NCI-H1105 (cell line): ENCODE data around the gene NANS.
"Not testable (repeated sequence)": the region's sequence is repeated elsewhere in the genome, so short reads cannot be mapped to it uniquely, and the experiment has no call there.

Experiments
- DNase-seq: peaks from one replicate; lab custom pipeline; 2025; lab: John Stamatoyannopoulos, UW

The NANS gene, protein sequence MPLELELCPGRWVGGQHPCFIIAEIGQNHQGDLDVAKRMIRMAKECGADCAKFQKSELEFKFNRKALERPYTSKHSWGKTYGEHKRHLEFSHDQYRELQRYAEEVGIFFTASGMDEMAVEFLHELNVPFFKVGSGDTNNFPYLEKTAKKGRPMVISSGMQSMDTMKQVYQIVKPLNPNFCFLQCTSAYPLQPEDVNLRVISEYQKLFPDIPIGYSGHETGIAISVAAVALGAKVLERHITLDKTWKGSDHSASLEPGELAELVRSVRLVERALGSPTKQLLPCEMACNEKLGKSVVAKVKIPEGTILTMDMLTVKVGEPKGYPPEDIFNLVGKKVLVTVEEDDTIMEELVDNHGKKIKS

DNA sequence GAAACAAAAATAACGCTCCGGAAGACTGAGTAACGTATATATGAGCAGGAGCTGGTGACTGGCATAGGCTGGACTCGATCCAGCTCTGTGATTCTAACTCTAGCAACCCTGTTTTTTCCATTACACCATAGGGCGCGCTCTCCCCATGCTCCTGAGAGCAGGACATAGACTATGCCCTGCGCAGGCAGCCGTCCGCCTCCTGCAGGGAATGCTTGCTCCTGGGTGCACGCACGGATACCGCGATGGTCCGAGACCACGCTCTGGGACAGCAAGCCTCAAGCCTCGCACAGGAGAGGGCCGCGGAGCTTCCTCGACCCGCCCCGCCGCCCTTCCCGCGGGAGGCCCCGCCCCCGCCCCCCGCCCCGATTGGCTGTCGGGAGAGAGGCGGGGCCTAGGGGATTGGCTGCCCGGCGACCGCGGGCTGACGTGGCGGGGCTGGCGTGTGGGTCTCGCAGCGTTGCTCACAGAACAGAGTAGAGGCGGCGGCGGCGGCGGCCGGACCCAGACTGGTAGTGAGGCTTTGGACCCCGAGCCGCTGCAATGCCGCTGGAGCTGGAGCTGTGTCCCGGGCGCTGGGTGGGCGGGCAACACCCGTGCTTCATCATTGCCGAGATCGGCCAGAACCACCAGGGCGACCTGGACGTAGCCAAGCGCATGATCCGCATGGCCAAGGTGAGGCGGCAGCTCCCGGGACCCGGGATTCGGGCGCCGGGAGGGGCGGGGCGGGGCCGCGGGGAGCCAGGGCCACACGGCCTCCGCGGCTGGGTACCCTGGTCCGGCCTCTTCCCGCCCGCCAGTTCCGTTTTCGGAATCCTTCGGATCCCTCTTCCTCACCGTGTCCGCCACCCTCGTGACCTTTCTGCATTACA is at the start of gene NANS:
Gene NANS, plus strand, starts transcription at position 464 of the 869 bp plus-strand sequence. Its CDS starts 77 bp downstream, at position 541.
- DNase-seq, result peak; percentile 69

DNA sequence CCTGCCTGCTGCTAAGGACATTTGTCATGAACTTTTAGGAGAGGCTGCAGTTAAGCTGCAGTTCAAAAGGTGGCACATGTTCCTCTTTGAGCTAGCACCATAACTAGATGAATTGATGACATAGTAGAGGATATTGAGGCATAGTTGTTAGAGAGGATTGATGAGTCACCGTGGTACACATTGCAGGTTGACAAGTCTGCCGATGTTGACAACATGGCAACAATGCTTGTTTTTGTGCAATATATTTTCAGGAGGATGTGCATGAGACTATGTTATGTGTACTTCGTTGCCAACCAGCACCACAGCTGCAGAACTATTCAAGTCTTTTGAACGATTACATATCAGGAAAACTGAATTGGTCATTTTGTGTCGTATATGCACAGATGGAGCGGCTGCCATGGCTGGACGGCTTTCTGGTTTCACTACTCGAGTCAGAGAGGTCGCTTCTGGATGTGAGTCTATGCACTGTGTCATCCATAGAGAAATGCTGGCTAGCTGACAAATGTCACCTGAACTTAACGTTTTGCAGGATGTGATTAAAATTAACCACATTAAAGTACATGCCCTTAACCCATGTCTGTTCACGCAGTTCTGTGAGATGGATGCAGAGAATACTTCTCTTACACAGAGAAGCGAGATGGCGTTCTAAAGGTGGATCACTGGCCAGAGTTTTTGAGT is 49.1 kb upstream of the NANS start:
- DNase-seq, result no peak

DNA sequence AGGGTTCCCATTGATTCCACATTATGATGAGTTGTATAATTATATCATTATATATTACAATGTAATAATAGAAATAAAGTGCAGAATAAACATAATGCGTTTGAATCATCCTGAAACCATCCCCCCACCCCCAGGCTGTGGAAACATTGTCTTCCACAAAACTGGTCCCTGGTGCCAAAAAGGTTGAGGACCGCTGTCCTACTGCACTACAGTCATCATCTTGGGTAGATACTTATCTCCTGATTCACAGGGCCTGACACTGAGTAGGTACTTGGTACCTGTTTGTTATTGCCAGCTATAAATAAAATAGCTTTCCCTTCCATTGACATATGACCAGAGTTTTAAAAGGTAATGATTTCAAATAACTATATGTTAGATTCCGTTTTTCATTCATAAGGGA is 47.8 kb upstream of the NANS start:
- no peak for DNase-seq

DNA sequence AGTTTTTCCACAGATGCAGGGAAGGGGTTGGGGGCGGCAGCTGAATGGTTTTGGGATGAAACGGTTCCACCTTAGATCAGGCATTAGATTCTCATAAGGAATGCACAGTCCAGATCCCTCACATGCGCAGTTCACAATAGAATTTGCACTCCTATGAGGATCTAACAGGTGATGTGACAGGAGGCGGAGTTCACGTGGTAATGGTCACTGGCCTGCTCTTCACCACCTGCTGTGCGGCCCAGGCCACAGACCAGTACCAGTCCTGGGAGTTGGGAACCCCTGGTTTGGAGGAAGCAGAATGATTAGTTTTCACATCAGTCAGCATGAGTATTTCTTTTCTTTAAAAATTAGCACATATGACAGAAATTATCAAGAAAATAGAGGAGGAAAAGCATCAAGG is 47.1 kb upstream of the NANS start:
- DNase-seq, result no peak

DNA sequence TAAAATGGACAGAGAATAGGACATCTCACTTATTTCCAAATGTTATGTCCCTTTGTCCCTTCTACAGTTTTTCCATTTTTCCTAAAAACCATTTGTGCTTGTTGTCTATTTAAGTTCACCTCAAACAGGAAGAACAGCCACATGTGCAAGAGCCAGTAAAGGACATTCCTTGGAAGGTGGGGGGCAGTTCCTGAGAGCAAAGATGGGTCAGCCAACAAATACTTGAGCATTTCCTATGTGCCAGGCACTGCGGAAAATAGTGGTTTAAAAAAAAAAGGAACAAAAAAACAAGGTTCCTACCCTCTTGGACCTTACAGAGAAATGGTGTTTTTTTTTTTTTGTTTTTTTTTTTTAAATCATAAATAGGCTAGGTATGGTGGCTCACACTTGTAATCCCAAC is 46.6 kb upstream of the NANS start:
- DNase-seq, result no peak

DNA sequence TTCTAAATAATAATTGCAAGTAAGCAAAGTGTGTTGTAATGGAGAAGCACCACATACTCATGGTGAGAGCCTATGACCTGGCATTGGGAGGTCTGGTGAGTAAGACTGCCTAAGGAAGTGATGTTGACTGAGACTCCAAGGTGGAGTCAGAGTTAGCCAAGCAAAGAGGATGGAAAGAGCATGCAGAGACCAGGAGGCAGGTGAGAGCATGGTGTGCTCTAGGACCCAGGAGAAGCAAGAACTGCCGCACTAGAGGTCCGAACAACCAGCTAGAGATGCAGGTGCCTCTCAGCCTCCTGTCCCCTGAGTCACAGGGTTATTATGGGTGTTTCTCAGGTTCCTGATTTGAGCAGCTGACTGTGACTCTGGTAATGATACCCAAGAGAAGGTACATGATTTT is 46.1 kb upstream of the NANS start:
- DNase-seq, result no peak

DNA sequence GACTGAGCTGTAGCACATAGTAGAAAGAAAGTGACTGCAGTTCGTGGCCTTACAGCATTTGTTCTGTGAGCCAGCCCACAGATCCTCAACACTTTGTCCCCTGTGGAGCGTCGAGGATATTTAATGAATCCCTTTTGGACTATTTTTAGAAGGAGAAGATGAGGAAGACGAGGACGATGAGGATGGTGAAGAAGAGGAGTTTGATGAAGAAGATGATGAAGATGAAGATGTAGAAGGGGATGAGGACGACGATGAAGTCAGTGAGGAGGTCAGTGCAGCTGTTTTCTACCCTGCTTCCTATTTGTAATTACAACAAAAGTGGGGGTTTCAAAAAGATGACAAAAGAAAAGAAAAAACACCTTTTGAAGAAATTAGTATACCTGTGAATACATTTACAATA is 45.4 kb upstream of the NANS start:
- no peak for DNase-seq

DNA sequence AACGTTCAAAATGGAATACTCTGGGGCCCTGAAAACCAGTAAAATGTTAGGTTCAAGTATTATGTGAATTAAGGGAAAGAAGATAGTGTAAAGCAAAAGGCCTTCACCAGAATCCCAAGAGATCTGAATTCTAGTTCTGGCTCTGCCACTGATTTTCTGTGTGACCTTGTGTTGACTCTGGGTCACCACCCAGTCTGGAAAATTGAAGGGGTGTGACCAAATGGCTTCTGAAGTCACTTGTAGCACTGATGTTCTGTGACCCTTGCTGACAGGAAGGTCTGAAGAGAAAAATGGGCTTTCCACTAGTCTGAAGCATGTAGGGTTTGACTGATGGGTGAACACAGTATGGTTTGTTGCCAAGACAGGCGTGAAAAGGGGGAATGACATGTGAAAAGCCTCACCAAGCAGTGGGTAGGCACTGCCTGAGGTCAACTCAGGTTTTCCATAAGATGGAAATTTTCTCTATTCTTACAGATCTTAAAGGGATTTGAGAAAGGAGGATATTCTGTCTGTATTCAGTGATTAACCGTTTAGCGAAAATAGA is 40.3 kb upstream of the NANS start:
- no peak for DNase-seq

DNA sequence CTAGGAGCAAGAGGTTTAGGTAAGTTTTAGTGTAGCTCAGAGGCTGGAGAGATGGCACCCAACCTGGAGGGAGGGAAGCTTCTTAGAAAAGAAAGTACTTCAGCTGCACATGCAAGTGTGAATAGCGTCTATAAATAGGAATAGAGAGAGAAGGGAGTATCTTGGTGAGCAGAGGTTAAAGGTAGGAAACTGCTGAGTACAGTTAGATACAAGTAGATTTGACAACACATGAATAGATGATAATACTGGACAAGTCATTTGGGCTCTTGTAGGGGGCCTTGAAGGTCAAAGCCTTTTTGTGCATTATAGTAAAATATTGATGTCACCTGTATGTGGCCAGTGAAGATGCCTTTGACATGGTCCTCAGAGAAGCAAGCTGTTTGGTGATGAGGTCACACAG is 39.2 kb upstream of the NANS start:
- no peak for DNase-seq

DNA sequence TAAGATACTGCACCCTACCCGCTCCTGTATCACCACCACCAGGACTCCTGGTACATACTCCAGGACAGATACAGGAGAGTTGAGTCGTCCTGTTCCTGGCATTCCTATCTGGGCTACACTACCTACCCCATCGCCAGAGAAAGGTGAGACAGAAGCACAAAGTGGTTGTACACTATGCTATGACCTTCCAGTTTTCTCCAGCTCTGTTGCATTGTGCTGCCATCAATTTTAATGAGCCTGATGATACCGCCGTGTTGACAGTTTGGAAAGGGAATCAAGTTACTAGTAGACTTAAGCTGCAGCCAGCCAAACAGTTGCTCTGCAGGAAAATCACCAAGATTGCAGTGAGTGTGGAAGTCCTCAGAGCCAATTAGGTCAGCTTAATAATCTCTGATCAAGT is 38.2 kb upstream of the NANS start:
- DNase-seq, result no peak

DNA sequence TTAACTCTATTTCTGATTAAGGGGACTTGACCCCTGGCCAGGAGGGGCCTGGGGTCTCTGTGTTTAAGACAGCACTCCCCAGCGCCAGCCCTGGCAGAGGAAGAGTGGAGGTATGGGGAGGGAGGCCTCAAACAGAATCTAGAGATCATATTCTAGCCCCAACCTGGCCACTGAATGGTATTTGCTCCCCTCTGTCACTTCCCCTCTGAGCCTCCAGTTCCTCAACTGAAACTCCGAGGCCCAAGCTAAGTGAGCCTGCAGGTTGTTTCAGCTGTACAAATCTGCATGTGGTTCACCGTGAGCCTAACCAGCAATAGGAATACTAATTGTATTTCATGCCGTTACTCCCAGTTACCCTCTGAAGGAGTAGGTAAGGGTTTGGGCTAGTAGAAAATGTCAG is 37.4 kb upstream of the NANS start:
- DNase-seq, result no peak

DNA sequence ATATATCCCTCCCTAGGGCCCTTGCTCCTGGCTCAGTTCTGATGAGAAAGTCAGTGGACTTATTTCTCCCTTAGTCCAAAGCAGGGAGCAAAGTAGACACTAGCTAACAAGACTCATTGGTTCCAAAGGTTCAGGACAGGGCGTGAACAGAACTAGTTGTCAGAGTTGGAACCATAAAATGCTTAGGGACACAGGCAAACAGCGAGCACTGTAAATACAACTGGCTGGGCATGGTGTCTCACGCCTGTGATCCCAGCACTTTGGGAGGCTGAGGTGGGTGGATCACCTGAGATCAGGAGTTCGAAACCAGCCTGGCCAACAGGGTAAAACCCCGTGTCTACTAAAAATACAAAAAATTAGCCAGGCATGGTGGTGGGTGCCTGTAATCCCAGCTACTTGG is 36.7 kb upstream of the NANS start:
- DNase-seq, result not testable (repeated sequence)

DNA sequence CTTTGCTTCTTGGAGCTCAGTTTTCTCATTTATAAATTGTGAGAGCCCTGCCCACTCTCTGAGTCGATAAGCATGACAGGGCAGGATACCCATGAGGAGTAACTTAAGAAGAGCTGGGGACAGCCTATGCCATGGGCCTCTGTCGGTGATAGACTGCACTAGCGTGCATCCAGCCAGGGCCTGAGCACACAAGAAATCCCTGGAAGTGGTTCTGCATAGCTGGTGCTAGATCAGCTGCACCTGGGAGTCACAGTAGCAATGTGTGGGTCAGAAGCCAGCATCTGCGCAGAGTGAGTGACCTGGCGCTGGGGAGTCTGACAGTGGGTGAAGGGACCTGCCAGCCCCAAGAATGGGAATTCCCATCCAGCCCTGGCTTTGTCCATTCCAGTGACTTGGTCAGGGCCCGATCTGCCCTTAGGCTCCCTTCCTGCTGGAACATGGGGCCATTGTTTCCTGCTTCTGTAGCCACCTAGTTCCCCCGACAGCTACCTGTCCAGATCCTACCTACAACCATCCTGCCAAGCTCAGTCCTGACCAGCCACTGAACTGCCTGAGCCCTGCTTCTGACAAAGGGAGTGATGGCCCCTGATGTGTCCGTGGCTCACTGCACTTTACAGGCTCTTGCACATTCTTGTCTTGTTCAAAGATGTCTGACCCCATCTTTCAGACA is 35.9 kb upstream of the NANS start:
- no peak for DNase-seq

DNA sequence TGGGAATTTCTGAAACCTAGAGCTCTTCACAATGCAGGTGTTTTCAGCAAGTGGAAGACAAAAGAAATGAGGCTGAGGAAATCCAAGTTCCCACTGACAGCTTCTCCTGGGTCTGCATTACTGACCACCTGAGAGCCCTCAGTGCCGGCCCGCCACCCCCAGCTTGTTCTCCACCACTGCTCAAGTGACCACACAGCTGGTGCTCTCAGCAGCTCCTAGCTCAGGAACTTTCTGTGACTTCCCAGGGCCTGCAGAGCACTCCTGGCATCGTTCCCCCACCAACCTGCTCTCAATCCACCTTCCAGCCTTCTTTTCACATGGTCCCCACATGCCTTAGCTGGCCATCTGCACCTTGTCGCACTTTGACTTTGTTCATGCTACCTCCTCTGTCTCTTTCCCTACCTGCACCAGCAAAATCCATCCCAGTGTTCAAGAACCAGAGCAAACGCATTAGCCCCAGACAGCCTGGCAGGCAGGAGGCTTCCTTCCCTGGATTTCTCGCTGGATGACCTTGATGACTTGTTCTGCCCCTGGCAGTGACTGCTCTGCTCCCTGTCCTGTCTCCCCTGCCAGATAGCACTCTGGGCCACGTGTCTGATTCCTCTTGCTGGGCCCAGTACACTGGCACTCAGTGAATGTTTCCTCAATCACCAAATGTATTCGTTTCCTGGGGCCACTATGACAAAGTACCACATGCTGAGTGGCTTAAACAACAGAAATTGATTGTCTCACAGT is 35.1 kb upstream of the NANS start:
- no peak for DNase-seq

DNA sequence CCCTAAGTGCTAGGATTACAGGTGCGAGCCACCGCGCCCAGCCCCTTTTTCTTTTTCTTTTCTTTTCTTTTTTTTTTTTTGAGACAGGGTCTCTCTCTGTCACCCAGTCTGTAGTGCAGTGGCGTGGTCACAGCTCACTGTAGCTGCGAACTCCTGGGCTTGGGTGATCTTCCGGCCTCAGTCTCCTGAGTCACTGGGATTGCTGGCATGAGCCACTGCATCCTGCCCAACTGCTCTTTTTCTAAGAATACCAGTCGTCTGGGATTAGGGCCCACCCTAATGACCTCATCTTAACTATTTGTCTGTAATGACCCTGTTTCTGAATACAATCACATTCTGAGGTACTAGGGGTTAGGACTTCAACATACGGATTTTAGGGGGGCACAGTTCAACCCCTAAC is 34.1 kb upstream of the NANS start:
- DNase-seq, result no peak

DNA sequence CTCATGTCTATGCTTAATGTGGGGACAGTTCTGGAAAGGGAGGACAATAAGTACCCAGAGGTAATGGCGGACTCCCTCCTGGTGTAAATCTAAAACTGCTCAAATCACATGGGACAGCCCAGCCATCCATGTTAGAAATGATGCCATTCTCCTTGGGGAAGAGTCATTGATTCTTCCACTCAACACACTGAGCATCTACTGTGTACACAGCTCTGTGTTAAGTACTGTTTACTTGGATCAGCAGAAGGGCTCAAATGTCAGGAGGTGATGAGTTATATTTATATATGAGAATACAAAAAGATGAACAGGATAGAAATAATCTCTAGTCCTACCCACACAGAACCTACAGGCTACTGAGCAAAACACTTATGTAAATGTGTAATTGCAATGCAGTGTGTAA is 31.8 kb upstream of the NANS start:
- no peak for DNase-seq

DNA sequence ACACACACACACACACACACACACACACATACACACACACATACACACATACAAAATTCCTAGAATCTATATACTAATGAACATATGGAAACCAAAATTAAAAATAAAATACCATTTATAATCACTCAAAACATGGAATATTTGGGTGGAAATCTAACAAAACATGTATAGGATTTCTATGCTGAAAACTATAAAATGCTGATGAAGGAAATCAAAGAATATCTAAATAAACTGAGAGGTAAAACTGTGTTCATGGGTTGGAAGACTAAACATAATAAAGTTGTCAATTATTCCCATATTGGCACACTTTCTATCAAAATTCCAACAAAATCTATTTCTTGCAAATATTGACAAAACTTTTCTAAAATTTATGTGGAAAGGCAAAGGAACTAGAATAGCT is 25.4 kb upstream of the NANS start:
- no peak for DNase-seq

DNA sequence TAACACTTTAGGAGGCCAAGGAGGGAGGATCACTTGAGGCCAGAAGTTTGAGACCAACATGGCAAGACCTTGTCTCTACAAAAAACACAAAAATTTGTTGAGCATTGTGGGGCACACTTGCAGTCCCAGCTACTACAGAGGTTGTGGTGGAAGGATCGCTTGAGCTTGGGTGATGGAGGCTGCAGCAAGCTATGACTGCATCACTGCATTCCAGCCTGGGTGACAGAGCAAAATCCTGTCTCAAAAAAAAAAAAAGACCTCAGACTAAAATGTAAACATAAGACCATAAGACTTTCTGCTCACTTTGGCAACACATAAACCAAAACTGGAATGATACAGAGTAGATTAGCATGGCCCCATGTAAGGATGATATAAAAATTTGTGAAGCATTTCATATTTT is 24.6 kb upstream of the NANS start:
- DNase-seq, result no peak

DNA sequence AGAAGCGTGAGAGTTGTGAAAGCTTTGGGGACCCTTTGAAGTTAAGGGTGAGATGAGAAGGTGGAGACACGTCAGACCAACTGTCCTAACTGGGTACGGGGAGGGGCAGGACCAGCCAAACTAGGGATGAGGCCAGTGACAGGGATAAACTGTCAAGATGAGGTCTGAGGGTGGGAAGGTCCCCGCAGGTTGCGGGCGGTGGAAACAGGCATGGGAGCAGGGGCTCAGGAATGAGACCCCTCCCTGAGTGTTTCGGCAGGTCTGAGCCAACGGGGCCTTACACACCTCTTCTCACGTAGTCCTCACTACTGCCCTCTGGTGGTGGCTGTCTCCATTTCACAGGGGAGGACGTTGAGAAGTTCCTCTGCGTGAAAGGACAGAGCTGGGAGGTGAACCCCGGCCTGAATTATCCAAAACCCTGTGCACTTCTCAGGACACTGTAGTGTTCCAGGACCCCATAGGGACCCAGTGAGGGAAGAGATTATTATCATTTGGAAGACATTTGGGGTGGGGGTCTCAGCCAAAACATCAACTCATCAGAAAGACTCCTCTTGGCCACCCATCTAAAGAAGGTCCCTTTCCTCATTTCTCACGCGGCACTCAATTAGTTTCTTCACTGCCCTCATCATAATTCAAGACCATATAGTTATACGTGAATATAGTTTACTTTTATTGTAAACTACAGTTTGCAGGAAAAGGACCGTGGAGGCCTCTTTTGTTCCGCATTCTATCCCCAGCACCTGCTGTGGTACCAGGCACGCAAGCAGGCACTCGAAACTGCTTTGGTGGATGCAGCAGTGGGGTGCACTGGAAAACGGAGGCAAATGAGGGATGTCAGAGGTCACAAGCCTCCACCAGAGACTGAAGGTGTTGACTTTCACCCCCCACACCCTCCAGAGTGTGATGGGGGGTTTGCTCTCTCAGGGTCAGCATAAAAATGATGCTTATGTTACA is 21.7 kb upstream of the NANS start:
- peak; percentile 55 for DNase-seq

DNA sequence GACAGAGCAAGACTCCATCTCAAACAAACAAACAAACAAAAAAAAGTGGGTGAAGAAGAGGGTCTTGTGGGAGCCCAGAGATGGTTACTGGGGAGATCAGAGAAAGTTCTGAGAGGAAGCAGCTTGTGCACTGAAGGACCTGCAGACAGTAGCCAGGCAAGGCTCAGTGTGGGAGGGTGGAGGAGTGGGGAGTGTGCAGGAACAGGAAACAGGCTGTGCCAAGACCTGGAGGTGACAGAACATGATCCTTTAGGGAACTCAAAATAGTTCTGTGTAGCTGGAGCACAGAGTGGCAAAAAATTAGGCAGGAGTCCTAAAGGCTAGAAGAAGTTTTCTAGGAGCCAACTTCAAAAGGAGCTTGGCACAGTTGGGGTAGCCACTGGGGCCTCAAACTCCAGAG is 19.2 kb upstream of the NANS start:
- DNase-seq, result no peak
